Vagina (tissue), 2 donors: ENCODE data around the gene NRXN2.

Experiments
- POLR2A ChIP-seq, 2 donors: fragments of 450-650 bp; IDR thresholded peaks; one replicate each; pipeline ENCODE4 v1.6.1; 2017; ENCODE audit warnings: antibody characterized with exemption in 2 of 2, mild to moderate bottlenecking in 2 of 2, moderate library complexity in 2 of 2
- TF ChIP-seq, protein P1 (sequence below), 3 experiments: fragments of 450-650 bp in 2 of 3; fragments of 200-600 bp in 1 of 3; sonication (generic) in 1 of 3; IDR thresholded peaks; one replicate each; pipeline ENCODE4 v1.5.1; 2017 to 2019; ENCODE audit warnings: antibody characterized with exemption in 3 of 3, mild to moderate bottlenecking in 2 of 3, moderate library complexity in 2 of 3

DNA sequence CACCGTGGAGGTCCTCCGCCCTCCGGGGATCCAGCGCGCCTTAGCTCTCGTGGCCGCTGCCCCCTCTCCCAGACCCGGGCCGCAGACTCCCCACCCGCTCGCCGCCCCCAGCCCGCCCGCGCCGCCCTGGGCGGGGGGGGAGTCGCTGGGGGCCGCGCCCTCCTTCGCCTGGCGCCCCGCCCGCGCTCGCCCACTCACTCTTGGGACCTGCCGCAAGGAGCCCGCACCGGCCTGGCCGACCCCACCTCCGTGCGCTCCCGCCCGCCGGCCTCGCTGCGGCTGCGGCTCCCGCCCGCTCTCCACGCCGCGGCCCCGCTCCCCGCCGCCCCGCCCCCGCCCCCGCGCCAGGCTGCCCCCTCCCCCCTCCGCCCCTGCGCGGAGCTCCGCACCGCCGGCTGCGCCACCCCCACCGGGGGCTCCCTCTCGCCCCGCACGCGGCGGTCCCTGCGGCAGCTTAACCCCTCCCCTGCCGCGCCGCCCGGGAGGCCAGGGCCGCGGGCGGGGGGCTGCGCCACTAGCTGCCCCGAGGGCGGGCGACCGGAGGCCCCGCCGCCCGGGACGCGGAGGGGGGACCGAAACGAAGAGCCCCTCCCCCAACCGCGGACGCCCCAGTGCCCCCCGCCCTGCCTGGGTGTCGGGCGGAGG lies 21.7 kb upstream of the NRXN2 start:
- TF ChIP-seq, protein P1, sequence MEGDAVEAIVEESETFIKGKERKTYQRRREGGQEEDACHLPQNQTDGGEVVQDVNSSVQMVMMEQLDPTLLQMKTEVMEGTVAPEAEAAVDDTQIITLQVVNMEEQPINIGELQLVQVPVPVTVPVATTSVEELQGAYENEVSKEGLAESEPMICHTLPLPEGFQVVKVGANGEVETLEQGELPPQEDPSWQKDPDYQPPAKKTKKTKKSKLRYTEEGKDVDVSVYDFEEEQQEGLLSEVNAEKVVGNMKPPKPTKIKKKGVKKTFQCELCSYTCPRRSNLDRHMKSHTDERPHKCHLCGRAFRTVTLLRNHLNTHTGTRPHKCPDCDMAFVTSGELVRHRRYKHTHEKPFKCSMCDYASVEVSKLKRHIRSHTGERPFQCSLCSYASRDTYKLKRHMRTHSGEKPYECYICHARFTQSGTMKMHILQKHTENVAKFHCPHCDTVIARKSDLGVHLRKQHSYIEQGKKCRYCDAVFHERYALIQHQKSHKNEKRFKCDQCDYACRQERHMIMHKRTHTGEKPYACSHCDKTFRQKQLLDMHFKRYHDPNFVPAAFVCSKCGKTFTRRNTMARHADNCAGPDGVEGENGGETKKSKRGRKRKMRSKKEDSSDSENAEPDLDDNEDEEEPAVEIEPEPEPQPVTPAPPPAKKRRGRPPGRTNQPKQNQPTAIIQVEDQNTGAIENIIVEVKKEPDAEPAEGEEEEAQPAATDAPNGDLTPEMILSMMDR (IDR thresholded peaks at IDR 0.05) = no peak
- no peak for TF ChIP-seq POLR2A (IDR thresholded peaks at IDR 0.05)
